AG09309 (cell line): ENCODE measurements around the gene HBEGF.
A peak's percentile ranks its signal among the peaks of the same experiment; 100 is the strongest.

Experiments used
- DNase-seq: peaks from one replicate; pipeline ENCODE4 v3.0.0-alpha.2; 2010; ENCODE audit warnings: low read depth
- H3K4me3 ChIP-seq: 2 replicates; pipeline ENCODE4 v1.5.1; 2011; ENCODE audit warnings: mild to moderate bottlenecking, low read depth, low read length, moderate library complexity; ENCODE audit not compliant: control insufficient read depth
- CTCF ChIP-seq: IDR thresholded peaks from 2 replicates; pipeline ENCODE4 v1.5.1; 2011; ENCODE audit warnings: mild to moderate bottlenecking, low read depth, low read length, inconsistent platforms; ENCODE audit not compliant: insufficient read depth, control insufficient read depth; ENCODE audit errors: missing control alignments

The HBEGF gene

GRCh38 chr5:140295414-140295813 is 51.0 kb downstream of the HBEGF start:
- H3K4me3 ChIP-seq = no peak overlapping the region
- TF ChIP-seq CTCF = no peak
- peak; percentile 67 for DNase-seq

- no peak for TF ChIP-seq CTCF
- no peak overlapping the region for H3K4me3 ChIP-seq
- DNase-seq = no peak
Measured at GRCh38 chr5:140294753-140295152, 51.6 kb downstream of the HBEGF start.

GRCh38 chr5:140293849-140294100 is 52.6 kb downstream of the HBEGF start:
- no peak overlapping the region for H3K4me3 ChIP-seq
- no peak for TF ChIP-seq CTCF
- no peak for DNase-seq

- DNase-seq = no peak
- no peak for TF ChIP-seq CTCF
- H3K4me3 ChIP-seq = no peak overlapping the region
Measured at GRCh38 chr5:140293091-140293848, 53.1 kb downstream of the HBEGF start.

- no peak for TF ChIP-seq CTCF
- DNase-seq = no peak
- no peak overlapping the region for H3K4me3 ChIP-seq
Measured at GRCh38 chr5:140292212-140293036, 54.0 kb downstream of the HBEGF start.

GRCh38 chr5:140287801-140288521 is 58.4 kb downstream of the HBEGF start:
- TF ChIP-seq CTCF = no peak
- H3K4me3 ChIP-seq = no peak overlapping the region
- DNase-seq = no peak
